ENCODE measurements around the gene RAPGEF3.

RAPGEF3 gene

GRCh38 chr12:47790676-47791350, 32.1 kb upstream of the RAPGEF3 start:
- no peak for DNase-seq (ENCODE audit: low read depth)

GRCh38 chr12:47789712-47790489, 31.2 kb upstream of the RAPGEF3 start:
- DNase-seq (ENCODE audit: low read depth), result no peak

GRCh38 chr12:47789141-47789540, 30.5 kb upstream of the RAPGEF3 start:
- DNase-seq (ENCODE audit: low read depth), result no peak

GRCh38 chr12:47787596-47788319, 29.1 kb upstream of the RAPGEF3 start:
- DNase-seq (ENCODE audit: low read depth), result no peak

GRCh38 chr12:47786662-47787280, 28.1 kb upstream of the RAPGEF3 start:
- no peak for DNase-seq (ENCODE audit: low read depth)

- DNase-seq (ENCODE audit: low read depth), result no peak
These were observed 27.4 kb upstream of the RAPGEF3 start for GRCh38 chr12:47785887-47786661.

GRCh38 chr12:47785036-47785886, 26.6 kb upstream of the RAPGEF3 start:
- DNase-seq (ENCODE audit: low read depth), result no peak

- DNase-seq (ENCODE audit: low read depth), result no peak
These were observed 25.4 kb upstream of the RAPGEF3 start for GRCh38 chr12:47783821-47784819.

GRCh38 chr12:47783024-47783755, 24.5 kb upstream of the RAPGEF3 start:
- DNase-seq (ENCODE audit: low read depth), result no peak

GRCh38 chr12:47782372-47782770, 23.7 kb upstream of the RAPGEF3 start:
- DNase-seq (ENCODE audit: low read depth), result no peak

GRCh38 chr12:47781479-47782371, 23.0 kb upstream of the RAPGEF3 start:
- DNase-seq (ENCODE audit: low read depth), result no peak

GRCh38 chr12:47779943-47780504, 21.3 kb upstream of the RAPGEF3 start:
- no peak for DNase-seq (ENCODE audit: low read depth)

GRCh38 chr12:47779301-47779942, 20.7 kb upstream of the RAPGEF3 start:
- DNase-seq (ENCODE audit: low read depth), result peak; percentile 89

- no peak for DNase-seq (ENCODE audit: low read depth)
These were observed 20.2 kb upstream of the RAPGEF3 start for GRCh38 chr12:47778881-47779280.

- no peak for DNase-seq (ENCODE audit: low read depth)
These were observed 19.3 kb upstream of the RAPGEF3 start for GRCh38 chr12:47777741-47778558.

GRCh38 chr12:47777151-47777550, 18.5 kb upstream of the RAPGEF3 start:
- DNase-seq (ENCODE audit: low read depth), result no peak

Data from activated T-cell treated with anti-CD3 and anti-CD28 coated beads for 48 hours (primary cell).